GM21381 (cell line): ENCODE results near the gene GTF2I.
A peak's percentile ranks its signal among the peaks of the same experiment; 100 is the strongest.
"Not testable (repeated sequence)": the region's sequence is repeated elsewhere in the genome, so short reads cannot be mapped to it uniquely, and the experiment has no call there.

Experiments
- ATAC-seq: cut with Tn5 transposase; IDR thresholded peaks from one replicate; pipeline ENCODE4 v1.9.1; 2021; ENCODE audit warnings: mild to moderate bottlenecking, moderate library complexity; ENCODE audit not compliant: unreplicated experiment

The GTF2I gene

GRCh38 chr7:74773760-74774750 is 116.5 kb downstream of the GTF2I start, which contains the start of gene NCF1:
Gene NCF1, plus strand, starts transcription at chr7:74774011. Its CDS starts 21 bp downstream, at chr7:74774032.
- ATAC-seq: peak; percentile 80

- ATAC-seq: not testable (repeated sequence)
Measured at GRCh38 chr7:74775111-74775510, 117.6 kb downstream of the GTF2I start.

DNA sequence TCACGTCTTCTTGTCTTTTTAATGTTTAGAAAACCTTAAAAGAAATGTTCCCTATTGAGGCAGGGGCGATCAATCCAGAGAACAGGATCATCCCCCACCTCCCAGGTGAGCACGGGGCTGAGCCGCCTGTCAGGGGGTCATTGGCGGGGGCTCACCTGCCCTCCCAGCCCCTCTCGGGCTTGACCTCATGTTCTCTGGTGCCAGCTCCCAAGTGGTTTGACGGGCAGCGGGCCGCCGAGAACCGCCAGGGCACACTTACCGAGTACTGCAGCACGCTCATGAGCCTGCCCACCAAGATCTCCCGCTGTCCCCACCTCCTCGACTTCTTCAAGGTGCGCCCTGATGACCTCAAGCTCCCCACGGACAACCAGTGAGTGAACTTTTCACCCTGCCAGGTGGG is 121.5 kb downstream of the GTF2I start:
- not testable (repeated sequence) for ATAC-seq

DNA sequence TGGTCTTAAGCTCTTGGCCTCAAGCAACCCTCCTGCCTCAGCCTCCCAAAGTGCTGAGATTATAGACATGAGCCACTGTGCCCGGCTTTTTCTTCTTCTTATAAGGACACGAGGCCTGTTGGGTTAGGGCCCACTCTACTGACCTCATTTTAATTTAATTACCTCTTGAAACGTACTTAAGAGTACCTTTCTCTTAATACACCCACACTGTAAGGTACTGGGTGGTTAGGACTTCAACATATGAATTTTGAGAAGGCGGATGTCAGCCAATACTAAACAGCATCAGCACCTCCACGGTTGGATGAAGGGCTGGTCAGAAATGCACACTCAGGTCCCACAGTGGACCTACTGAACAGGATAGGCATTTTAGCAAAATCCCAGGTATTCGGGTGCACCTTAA is 124.2 kb downstream of the GTF2I start:
- not testable (repeated sequence) for ATAC-seq

DNA sequence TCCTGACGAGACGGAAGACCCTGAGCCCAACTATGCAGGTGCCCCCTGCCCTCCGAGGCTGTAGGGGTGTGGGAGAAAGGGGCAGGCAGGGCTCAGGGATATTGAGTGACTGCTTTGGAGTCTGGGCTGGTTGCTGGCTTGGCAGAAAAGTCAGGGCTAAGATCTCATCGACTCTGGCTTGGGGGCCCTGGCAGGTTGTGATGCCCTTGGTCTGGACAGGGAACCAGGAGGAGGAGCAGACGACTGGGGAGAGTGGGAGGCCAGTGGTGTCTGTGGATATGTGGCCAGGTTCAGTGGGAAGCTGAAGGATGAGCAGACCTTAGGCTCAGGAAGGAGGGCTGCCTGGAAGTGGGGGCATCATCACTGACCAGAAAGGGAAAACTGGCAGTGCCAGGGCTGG is 126.1 kb downstream of the GTF2I start:
- not testable (repeated sequence) for ATAC-seq

DNA sequence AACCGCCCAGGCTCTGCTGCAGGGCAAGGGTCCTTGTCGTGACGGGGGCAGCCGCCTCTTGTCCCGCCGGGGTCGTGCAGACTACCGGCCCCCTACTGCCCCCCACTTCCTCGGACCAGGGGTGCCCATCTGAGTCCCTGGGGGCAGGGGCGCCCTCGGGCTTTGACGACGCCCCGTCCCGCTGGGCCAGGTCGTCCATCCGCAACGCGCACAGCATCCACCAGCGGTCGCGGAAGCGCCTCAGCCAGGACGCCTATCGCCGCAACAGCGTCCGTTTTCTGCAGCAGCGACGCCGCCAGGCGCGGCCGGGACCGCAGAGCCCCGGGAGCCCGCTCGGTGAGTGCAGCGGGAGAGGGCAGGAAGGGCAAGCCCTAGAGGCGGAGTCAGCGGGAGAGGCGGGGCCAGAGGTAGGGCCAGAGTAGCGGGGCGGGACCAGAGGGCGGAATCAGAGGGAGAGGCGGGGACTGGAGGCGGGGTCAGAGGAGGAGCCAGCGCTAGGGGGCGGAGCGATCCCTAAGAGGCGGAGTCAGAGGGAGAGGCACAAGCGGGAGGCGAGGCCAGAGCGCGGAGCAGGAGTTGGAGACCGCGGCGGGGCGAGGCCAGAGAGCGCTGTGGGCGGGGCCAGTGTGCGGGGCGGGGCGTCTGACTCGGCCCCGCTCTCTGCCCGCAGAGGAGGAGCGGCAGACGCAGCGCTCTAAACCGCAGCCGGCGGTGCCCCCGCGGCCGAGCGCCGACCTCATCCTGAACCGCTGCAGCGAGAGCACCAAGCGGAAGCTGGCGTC is 131.0 kb downstream of the GTF2I start:
- peak; percentile 80 for ATAC-seq

DNA sequence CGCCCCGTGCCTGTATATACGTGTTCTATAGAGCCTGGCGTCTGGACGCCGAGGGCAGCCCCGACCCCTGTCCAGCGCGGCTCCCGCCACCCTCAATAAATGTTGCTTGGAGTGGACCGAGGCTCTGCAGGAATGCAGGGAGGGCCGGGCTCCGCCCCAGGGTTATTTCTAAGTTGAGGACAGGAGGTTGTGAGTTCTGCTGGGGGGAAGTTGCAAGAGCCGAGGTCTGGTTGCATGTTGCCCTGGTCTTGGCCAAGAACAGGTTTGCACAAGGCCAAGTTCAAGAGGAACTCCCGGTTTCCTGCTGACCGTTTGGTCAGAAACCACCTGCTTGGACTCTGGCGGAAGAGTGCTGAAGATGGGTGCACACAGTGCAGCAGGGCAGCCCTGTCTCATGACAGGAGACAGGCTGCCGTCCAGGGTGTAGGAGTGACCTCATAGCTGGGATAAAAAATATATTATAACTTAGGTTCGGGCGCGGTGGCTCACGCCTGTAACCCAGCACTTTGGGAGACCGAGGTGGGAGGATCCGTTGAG is 131.8 kb downstream of the GTF2I start:
- peak; percentile 3 for ATAC-seq

DNA sequence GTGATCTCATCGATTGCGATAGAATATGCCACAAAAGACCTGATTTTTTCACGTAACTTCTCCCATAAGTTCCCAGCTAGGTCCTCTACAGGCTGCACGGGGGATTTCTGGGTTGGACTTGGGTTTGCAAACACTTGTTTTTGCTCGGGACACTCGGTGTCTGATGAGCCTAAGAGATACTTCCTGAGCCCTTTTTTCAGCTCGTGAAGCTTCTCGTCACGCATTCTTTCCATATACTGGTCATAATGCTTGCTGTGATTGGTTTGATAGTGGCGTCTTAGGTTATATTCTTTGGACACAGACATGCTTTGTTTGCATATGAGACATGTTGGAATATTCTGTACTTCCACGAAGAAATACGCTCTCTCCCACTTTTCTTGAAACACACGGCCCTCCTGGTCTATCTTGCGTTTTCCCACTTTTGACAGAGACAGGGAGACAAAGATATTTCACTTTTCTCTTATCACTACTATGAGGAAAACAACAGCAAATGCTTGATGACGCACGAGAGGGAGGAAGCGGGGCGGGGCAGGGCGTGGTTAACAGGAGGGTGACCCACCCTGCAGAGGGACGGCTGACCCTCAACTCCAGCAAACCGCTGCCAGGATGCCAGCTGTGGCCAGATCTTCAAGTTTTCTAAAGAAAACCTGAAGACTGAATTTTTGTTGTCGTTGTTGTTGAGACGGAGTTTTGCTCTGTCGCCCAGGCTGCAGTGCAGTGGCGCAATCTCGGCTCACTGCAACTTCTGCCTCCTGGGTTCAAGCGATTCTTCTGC is 140.5 kb downstream of the GTF2I start:
- not testable (repeated sequence) for ATAC-seq

GRCh38 chr7:74798644-74799043 is 141.1 kb downstream of the GTF2I start:
- not testable (repeated sequence) for ATAC-seq
